H9 (cell line): ENCODE measurements around the gene RALBP1. TPM values are rescaled to one million over a fixed set of nuclear protein-coding genes. Genes with fewer than 3 reads are reported as not detected.

Source experiments
- DNase-seq: peaks from one replicate; pipeline ENCODE4 v3.0.0-alpha.2; 2017
- H2AFZ ChIP-seq: one replicate; pipeline ENCODE4 v1.6.1; 2013; ENCODE audit warnings: mild to moderate bottlenecking, low read length, control low read depth, moderate library complexity
- H2AK5ac ChIP-seq: 2 replicates; pipeline ENCODE4 v1.6.1; 2013; ENCODE audit warnings: low read length, control low read depth, mixed read lengths; ENCODE audit not compliant: insufficient read length
- H2BK120ac ChIP-seq: one replicate; pipeline ENCODE4 v1.6.1; 2013; ENCODE audit warnings: low read depth, mild to moderate bottlenecking, low read length, control low read depth, inconsistent platforms; ENCODE audit not compliant: poor library complexity, severe bottlenecking
- H2BK12ac ChIP-seq: 2 replicates; pipeline ENCODE4 v1.6.1; 2013; ENCODE audit warnings: low read length, control low read depth, mixed read lengths, low read depth; ENCODE audit not compliant: insufficient read length
- H2BK15ac ChIP-seq: 2 replicates; pipeline ENCODE4 v1.6.1; 2013; ENCODE audit warnings: low read depth, low read length, control low read depth
- H2BK20ac ChIP-seq: one replicate; pipeline ENCODE4 v1.6.1; 2013; ENCODE audit warnings: low read depth, mild to moderate bottlenecking, low read length, control low read depth, inconsistent platforms; ENCODE audit not compliant: poor library complexity, severe bottlenecking
- H2BK5ac ChIP-seq: 2 replicates; pipeline ENCODE4 v1.6.1; 2013; ENCODE audit warnings: low read length, control low read depth, mixed read lengths; ENCODE audit not compliant: insufficient read length
- H3K14ac ChIP-seq: 2 replicates; pipeline ENCODE4 v1.6.1; 2013; ENCODE audit warnings: low read length, control low read depth; ENCODE audit not compliant: insufficient read depth
- H3K18ac ChIP-seq: 2 replicates; pipeline ENCODE4 v1.6.1; 2013; ENCODE audit warnings: low read depth, mild to moderate bottlenecking, mixed read lengths, low read length, control low read depth; ENCODE audit not compliant: insufficient read length
- H3K23ac ChIP-seq: 2 replicates; pipeline ENCODE4 v1.6.1; 2013; ENCODE audit warnings: low read length, control low read depth, mixed read lengths, low read depth; ENCODE audit not compliant: insufficient read length
- H3K23me2 ChIP-seq: 2 replicates; pipeline ENCODE4 v1.6.1; 2013; ENCODE audit warnings: low read depth, mild to moderate bottlenecking, mixed read lengths, low read length, control low read depth; ENCODE audit not compliant: insufficient read length, poor library complexity, severe bottlenecking
- H3K27ac ChIP-seq: 2 replicates; pipeline ENCODE4 v1.5.1; 2013; ENCODE audit warnings: low read length, control low read depth, mixed read lengths, low read depth; ENCODE audit not compliant: insufficient read length
- H3K27me3 ChIP-seq: 2 replicates; pipeline ENCODE4 v1.6.1; 2013; ENCODE audit warnings: low read length, control low read depth, inconsistent platforms; ENCODE audit not compliant: insufficient read depth
- H3K4ac ChIP-seq: 2 replicates; pipeline ENCODE4 v1.6.1; 2013; ENCODE audit warnings: low read depth, mild to moderate bottlenecking, control low read depth, inconsistent platforms, low read length, moderate library complexity
- H3K4me1 ChIP-seq: 2 replicates; pipeline ENCODE4 v1.6.1; 2013; ENCODE audit warnings: low read length, control low read depth, inconsistent platforms; ENCODE audit not compliant: insufficient read depth
- H3K4me2 ChIP-seq: 2 replicates; pipeline ENCODE4 v1.6.1; 2013; ENCODE audit warnings: low read length, control low read depth, mixed read lengths; ENCODE audit not compliant: insufficient read length, insufficient read depth
- H3K56ac ChIP-seq: 2 replicates; pipeline ENCODE4 v1.6.1; 2013; ENCODE audit warnings: low read depth, mild to moderate bottlenecking, mixed read lengths, low read length, control low read depth; ENCODE audit not compliant: insufficient read length
- H3K79me1 ChIP-seq: 2 replicates; pipeline ENCODE4 v1.6.1; 2013; ENCODE audit warnings: low read depth, mild to moderate bottlenecking, moderate library complexity, low read length, control low read depth, inconsistent platforms; ENCODE audit not compliant: insufficient read depth, poor library complexity, severe bottlenecking
- H3K79me2 ChIP-seq: 2 replicates; pipeline ENCODE4 v1.6.1; 2013; ENCODE audit warnings: low read length, control low read depth, inconsistent platforms; ENCODE audit not compliant: insufficient read depth
- H3K9ac ChIP-seq: 2 replicates; pipeline ENCODE4 v1.6.1; 2013; ENCODE audit warnings: low read length, control low read depth, mixed read lengths; ENCODE audit not compliant: insufficient read length; ENCODE audit errors: extremely low read depth
- H3K9me3 ChIP-seq: one replicate; pipeline ENCODE4 v1.6.1; 2013; ENCODE audit warnings: low read depth, low read length, inconsistent platforms; ENCODE audit not compliant: control insufficient read depth
- H3T11ph ChIP-seq: one replicate; pipeline ENCODE4 v1.6.1; 2013; ENCODE audit warnings: mild to moderate bottlenecking, low read length, control low read depth, inconsistent platforms
- H4K20me1 ChIP-seq: one replicate; pipeline ENCODE4 v1.6.1; 2013; ENCODE audit not compliant: control insufficient read depth, insufficient read length, insufficient read depth
- H4K5ac ChIP-seq: 2 replicates; pipeline ENCODE4 v1.6.1; 2013; ENCODE audit warnings: low read depth, mild to moderate bottlenecking, mixed read lengths, low read length, control low read depth; ENCODE audit not compliant: insufficient read length
- H4K8ac ChIP-seq: replicated peaks from 2 replicates; pipeline ENCODE4 v1.6.1; 2013; ENCODE audit warnings: low read length, control low read depth, mixed read lengths, low read depth; ENCODE audit not compliant: insufficient read length
- H4K91ac ChIP-seq: 2 replicates; pipeline ENCODE4 v1.6.1; 2013; ENCODE audit warnings: low read depth, mild to moderate bottlenecking, moderate library complexity, mixed read lengths, low read length, control low read depth; ENCODE audit not compliant: insufficient read length
- H3K27ac Mint-ChIP-seq, 3 experiments: 2 replicates in 2 of 3; 3 replicates in 1 of 3; pipeline ENCODE4 v1.8.0; 2020 to 2021; ENCODE audit warnings: mixed read lengths in 3 of 3, mild to moderate bottlenecking in 1 of 3, moderate library complexity in 1 of 3
- H3K27me3 Mint-ChIP-seq: 2 replicates; pipeline ENCODE4 v1.8.0; 2021; ENCODE audit warnings: low read depth, mild to moderate bottlenecking, moderate library complexity, mixed read lengths
- H3K36me3 Mint-ChIP-seq, 3 experiments: 2 replicates in 2 of 3; 3 replicates in 1 of 3; pipeline ENCODE4 v1.8.0; 2020 to 2021; ENCODE audit warnings: low read depth in 3 of 3, mixed read lengths in 3 of 3; ENCODE audit not compliant: insufficient read depth in 1 of 3
- H3K4me1 Mint-ChIP-seq, 2 experiments: 2 replicates each; pipeline ENCODE4 v1.8.0; 2020; ENCODE audit warnings: mixed read lengths in 2 of 2
- H3K4me3 Mint-ChIP-seq, 2 experiments: 2 replicates in 1 of 2; 3 replicates in 1 of 2; pipeline ENCODE4 v1.8.0; 2020 to 2021; ENCODE audit warnings: mild to moderate bottlenecking in 2 of 2, mixed read lengths in 2 of 2, moderate library complexity in 1 of 2
- H3K9me3 Mint-ChIP-seq, 2 experiments: 2 replicates in 1 of 2; 3 replicates in 1 of 2; pipeline ENCODE4 v1.8.0; 2020; ENCODE audit warnings: mild to moderate bottlenecking in 2 of 2, mixed read lengths in 2 of 2, moderate library complexity in 1 of 2
- total RNA-seq: library from RNA; stranded (reverse); gene quantifications from 2 replicates; pipeline ENCODE4 v1.2.1, GENCODE V29; 2021
- TF ChIP-seq, protein P1 (sequence below): fragments of 200-600 bp; sonication (generic); conservative IDR thresholded peaks from 3 replicates; pipeline ENCODE4 v1.8.0; 2021; ENCODE audit warnings: antibody characterized with exemption, mild to moderate bottlenecking

Gene RALBP1
- total RNA-seq, 1 experiment from 2014 or later: 51.0 TPM

DNA sequence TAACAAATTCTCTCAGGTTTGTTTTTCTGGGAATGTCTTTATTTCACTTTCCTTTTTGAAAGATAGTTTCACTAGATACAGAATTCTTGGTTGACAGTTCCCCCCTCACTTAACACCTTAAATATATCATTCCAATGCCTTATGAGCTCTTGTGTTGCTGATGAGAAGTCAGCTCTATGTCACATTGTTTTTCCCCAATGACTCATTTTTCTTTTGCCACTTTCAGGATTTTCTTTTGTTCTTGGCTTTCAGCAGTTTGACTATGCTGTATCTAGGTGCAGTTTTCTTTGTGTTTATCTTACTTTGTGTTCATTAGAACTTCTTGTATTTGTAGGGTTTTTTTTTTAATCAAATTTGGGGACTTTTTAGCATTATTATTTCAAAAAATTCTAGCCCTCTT lies 5.6 kb upstream of the RALBP1 start:
- Histone ChIP-seq H2AFZ (no peak overlapping the region), H3K27me3 (no peaks in the 10 kb centered on the region), H3K23ac (no peak overlapping the region), H4K91ac (no peak overlapping the region), H3K18ac (no peak overlapping the region), H3K23me2 (peaks cover 7% of the 10 kb centered on the region), H3K27ac (no peak overlapping the region), H3K4me1 (0 out of 2 replicates have a peak, but pooled peaks cover 3% of the 10 kb centered on the region), H3K4me2 (no peak overlapping the region), H4K20me1 (no peaks in the 10 kb centered on the region), H3K9me3 (no peaks in the 10 kb centered on the region), H3K79me1 (no peaks in the 10 kb centered on the region), H2BK5ac (no peak overlapping the region), H3K9ac (no peak overlapping the region), H2AK5ac (no peak overlapping the region), H2BK12ac (no peak overlapping the region), H3K14ac (no peak overlapping the region), H3K4ac (no peak overlapping the region), H4K8ac (no peak overlapping the region), H3K56ac (no peak overlapping the region), H4K5ac (no peak overlapping the region), H2BK15ac (no peak overlapping the region), H3T11ph (no peak overlapping the region), H2BK20ac (no peak overlapping the region), H2BK120ac (no peak overlapping the region), H3K79me2 (no peaks in the 10 kb centered on the region)
- no peak overlapping the region for H3K4me3 Mint-ChIP-seq
- peaks cover 4 to 14% (median 14%) of the 10 kb centered on the region in 3 experiments; a peak in 5 of 7 replicates for H3K36me3 Mint-ChIP-seq
- H3K27me3 Mint-ChIP-seq: peaks cover 2% of the 10 kb centered on the region; the same call in 1 of the 2 replicates
- no peak for DNase-seq
- H3K9me3 Mint-ChIP-seq: peaks cover 19 to 22% of the 10 kb centered on the region in 2 experiments
- TF ChIP-seq, protein P1, sequence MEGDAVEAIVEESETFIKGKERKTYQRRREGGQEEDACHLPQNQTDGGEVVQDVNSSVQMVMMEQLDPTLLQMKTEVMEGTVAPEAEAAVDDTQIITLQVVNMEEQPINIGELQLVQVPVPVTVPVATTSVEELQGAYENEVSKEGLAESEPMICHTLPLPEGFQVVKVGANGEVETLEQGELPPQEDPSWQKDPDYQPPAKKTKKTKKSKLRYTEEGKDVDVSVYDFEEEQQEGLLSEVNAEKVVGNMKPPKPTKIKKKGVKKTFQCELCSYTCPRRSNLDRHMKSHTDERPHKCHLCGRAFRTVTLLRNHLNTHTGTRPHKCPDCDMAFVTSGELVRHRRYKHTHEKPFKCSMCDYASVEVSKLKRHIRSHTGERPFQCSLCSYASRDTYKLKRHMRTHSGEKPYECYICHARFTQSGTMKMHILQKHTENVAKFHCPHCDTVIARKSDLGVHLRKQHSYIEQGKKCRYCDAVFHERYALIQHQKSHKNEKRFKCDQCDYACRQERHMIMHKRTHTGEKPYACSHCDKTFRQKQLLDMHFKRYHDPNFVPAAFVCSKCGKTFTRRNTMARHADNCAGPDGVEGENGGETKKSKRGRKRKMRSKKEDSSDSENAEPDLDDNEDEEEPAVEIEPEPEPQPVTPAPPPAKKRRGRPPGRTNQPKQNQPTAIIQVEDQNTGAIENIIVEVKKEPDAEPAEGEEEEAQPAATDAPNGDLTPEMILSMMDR: no peak
- H3K27ac Mint-ChIP-seq: no peak overlapping the region
- H3K4me1 Mint-ChIP-seq: peaks cover 8 to 9% of the 10 kb centered on the region in 2 experiments
